Fibroblast of skin of left biceps (primary cell): ENCODE data around the gene ZBTB47.

ENCODE experiments used
- DNase-seq, 2 experiments: peaks; one replicate each; pipeline ENCODE4 v3.0.0-alpha.2; 2013; ENCODE audit warnings: low read depth in 2 of 2

The ZBTB47 gene

DNA sequence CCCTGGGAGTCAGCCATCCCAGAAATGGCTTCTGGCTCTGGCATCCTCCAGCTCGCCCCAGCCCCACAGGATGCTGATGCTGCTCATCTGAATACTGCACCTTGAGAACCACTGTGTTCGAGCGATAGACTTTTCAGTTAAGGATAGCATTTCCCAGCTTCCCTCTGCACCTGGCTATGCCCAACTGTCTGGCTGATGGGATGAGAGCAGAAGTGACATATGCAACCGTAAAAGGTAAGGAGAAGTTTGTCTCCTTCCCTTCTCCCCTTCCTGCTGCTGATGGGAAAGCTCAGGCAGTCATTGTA is 58.8 kb downstream of the ZBTB47 start:
- no peak for DNase-seq

DNA sequence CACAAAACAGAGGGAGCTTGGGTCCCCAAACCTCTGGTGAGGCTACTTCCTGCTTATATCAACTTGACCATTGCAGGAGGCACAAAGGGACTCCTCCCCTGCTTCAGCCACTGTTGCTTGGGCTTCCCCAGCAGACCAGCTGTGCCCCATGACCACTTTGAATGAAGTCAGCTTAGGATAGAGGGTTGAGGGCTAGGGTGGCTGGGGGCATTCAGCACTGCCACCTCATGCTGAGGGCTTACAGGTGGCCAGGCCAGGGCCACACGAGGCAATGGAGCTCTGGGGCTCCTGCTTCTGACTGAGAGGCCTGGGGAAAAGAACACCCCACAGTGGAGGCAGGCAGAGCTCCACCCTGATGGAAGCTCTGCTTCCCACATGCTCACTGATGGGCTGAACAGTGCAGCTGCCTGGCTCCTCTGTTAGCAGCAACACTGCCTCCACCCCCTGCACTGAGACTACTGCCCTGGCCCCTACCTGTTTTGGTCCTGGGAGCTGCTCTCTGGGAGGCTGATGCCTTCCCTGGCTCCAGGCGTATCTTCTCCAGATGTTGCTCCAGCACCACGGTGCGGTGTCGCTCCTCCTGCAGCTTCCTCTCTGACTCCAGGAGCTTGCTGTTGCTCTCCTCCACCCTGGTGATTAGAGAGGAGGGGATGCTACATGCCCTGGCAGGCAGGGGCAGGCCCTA is 59.3 kb downstream of the ZBTB47 start:
- no peak for DNase-seq

DNA sequence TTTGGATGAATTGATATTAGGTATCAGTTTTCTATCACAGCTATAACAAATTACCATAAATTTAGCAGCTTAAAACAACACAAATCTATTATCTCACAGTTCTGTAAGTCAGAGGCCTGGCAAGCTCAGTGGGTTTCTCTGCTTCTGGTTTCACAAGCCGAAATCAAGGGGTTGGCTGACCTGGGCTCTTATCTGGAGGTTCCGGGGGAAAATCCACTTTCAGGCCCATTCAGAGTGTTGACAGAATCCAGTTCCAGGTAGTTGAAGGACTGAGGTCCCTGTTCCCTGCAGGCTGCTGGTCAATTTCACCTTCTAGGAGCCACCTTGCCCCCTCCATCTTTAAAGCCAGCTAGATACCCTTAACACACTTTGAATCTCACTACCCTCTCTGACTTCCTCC is 60.2 kb downstream of the ZBTB47 start:
- no peak for DNase-seq

DNA sequence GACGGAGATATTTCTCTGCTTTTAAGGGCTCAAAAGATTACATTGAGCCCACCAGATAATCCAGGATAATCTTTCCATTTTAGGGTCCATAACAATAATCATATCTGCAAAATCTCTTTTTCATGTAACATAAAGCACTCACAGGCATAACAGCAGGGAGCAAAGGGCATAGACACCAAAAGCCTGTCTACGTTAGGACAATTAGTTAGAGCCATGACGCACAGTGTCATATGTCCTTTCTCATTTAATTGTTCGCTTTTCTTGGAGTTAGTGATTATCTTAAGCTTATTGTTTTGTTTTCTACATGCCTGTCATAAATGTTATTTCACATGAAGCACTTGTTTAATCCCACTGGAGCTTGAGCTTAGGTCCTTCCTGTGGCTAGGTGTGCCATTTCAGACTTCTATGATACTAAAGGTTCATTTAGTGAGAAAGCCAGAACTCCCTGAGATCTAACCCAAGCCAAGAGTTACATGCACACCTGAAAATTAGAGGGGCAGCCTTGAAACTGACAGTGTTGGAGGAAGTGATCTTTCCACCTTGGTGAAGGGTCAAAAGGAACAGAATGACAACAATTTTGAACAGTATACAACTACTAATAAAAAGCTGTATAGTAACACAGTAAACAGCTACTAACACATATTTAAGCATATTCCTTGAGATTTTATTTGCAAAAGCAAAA is 60.8 kb downstream of the ZBTB47 start:
- no peak for DNase-seq
